H1 (cell line): ENCODE measurements around the gene MACC1. TPM values are rescaled to one million over a fixed set of nuclear protein-coding genes. Genes with fewer than 3 reads are reported as not detected.
A peak's percentile ranks its signal among the peaks of the same experiment; 100 is the strongest.

Source experiments
- CTCF ChIA-PET: fragments of 300-600 bp; sonication (Branson Sonifier 250); formaldehyde crosslinking; loops from one replicate; lab custom pipeline; 2021; ENCODE audit not compliant: partially characterized antibody; lab: Charles Lee
- POLR2A ChIA-PET: fragments of 300-600 bp; sonication (Branson Sonifier 250); formaldehyde crosslinking; loops from one replicate; lab custom pipeline; 2021; ENCODE audit warnings: inconsistent platforms; ENCODE audit not compliant: partially characterized antibody; lab: Charles Lee
- DNase-seq, 2 experiments: peaks; one replicate each; pipeline versions ENCODE4 v3.0.0 to v3.0.0-alpha.2; 2010 to 2022; ENCODE audit warnings: low spot score in 2 of 2, low read depth in 1 of 2, mixed read lengths in 1 of 2
- FAIRE-seq: peaks from 2 replicates; lab custom pipeline; 2011; peaks lifted over from hg19 to GRCh38; lab: Jason Lieb, UNC
- H2AFZ ChIP-seq: 2 replicates; pipeline ENCODE4 v1.8.1; 2012; ENCODE audit warnings: low read length, inconsistent platforms
- H2AK5ac ChIP-seq: 2 replicates; pipeline ENCODE4 v1.6.1; 2013; ENCODE audit warnings: low read depth, low read length
- H2BK120ac ChIP-seq: replicated peaks from 2 replicates; pipeline ENCODE3; 2013; ENCODE audit warnings: low read depth, low read length, inconsistent platforms
- H2BK12ac ChIP-seq: 2 replicates; pipeline ENCODE4 v1.6.1; 2013; ENCODE audit warnings: low read depth, low read length
- H2BK15ac ChIP-seq: 2 replicates; pipeline ENCODE4 v1.6.1; 2013; ENCODE audit warnings: low read length
- H2BK20ac ChIP-seq: 2 replicates; pipeline ENCODE4 v1.6.1; 2013; ENCODE audit warnings: low read length
- H2BK5ac ChIP-seq: 2 replicates; pipeline ENCODE4 v1.6.1; 2013; ENCODE audit warnings: low read depth, low read length
- H3K14ac ChIP-seq: 2 replicates; pipeline ENCODE4 v1.6.1; 2013; ENCODE audit warnings: inconsistent platforms; ENCODE audit not compliant: insufficient read length
- H3K18ac ChIP-seq: 2 replicates; pipeline ENCODE4 v1.6.1; 2013; ENCODE audit warnings: low read length; ENCODE audit errors: extremely low read depth
- H3K23ac ChIP-seq: 2 replicates; pipeline ENCODE4 v1.6.1; 2013; ENCODE audit warnings: inconsistent platforms; ENCODE audit not compliant: insufficient read length
- H3K23me2 ChIP-seq: 2 replicates; pipeline ENCODE4 v1.6.1; 2013; ENCODE audit warnings: low read depth, low read length
- H3K27ac ChIP-seq: 2 replicates; pipeline ENCODE4 v1.6.1; 2011; ENCODE audit warnings: low read depth, low read length, inconsistent platforms
- H3K27me3 ChIP-seq, 4 experiments: replicated peaks in 1 of 4; 1 replicate in 1 of 4; 2 replicates in 3 of 4; pipeline versions ENCODE4 v1.6.1 to v1.8.1; 2011 to 2013; ENCODE audit warnings: low read length in 3 of 4, mild to moderate bottlenecking in 3 of 4, inconsistent platforms in 2 of 4, mixed read lengths in 2 of 4, moderate library complexity in 1 of 4; ENCODE audit not compliant: control insufficient read depth in 3 of 4, insufficient read depth in 3 of 4; ENCODE audit errors: extremely low read depth in 1 of 4
- H3K36me3 ChIP-seq, 4 experiments: 2 replicates each; pipeline versions ENCODE4 v1.6.1 to v1.8.1; 2011 to 2013; ENCODE audit warnings: mild to moderate bottlenecking in 4 of 4, low read length in 3 of 4, moderate library complexity in 2 of 4, control low read depth in 1 of 4, inconsistent platforms in 1 of 4; ENCODE audit not compliant: insufficient read depth in 4 of 4, control insufficient read depth in 2 of 4
- H3K4ac ChIP-seq: replicated peaks from 2 replicates; pipeline ENCODE3; 2013; ENCODE audit warnings: low read length, low read depth, mixed read lengths, inconsistent platforms; ENCODE audit not compliant: insufficient read length
- H3K4me1 ChIP-seq, 4 experiments: replicated peaks in 1 of 4; 1 replicate in 1 of 4; 2 replicates in 3 of 4; pipeline versions ENCODE4 v1.6.1 to v1.8.1; 2011 to 2013; ENCODE audit warnings: low read length in 3 of 4, inconsistent platforms in 2 of 4, mixed read lengths in 1 of 4; ENCODE audit not compliant: insufficient read depth in 4 of 4, control insufficient read depth in 3 of 4
- H3K4me2 ChIP-seq, 2 experiments: 2 replicates each; pipeline versions ENCODE4 v1.6.1 to v1.8.1; 2011 to 2013; ENCODE audit warnings: low read depth in 2 of 2, low read length in 2 of 2, control low read depth in 1 of 2, inconsistent platforms in 1 of 2, mild to moderate bottlenecking in 1 of 2; ENCODE audit not compliant: insufficient read depth in 1 of 2
- H3K4me3 ChIP-seq, 4 experiments: fragments of 200-600, 300-600 bp in 1 of 4; sonication (generic), shearing (Covaris generic), sonication (Bioruptor Twin) in 1 of 4; 2 replicates each; pipeline versions ENCODE4 v1.5.1 to v1.8.1; 2011 to 2016; ENCODE audit warnings: low read length in 4 of 4, low read depth in 3 of 4, control low read depth in 2 of 4, inconsistent platforms in 2 of 4, mild to moderate bottlenecking in 2 of 4, mixed read lengths in 1 of 4, moderate library complexity in 1 of 4; ENCODE audit not compliant: insufficient read depth in 2 of 4; ENCODE audit errors: extremely low read depth in 1 of 4
- H3K56ac ChIP-seq: replicated peaks from 2 replicates; pipeline ENCODE3; 2013; ENCODE audit warnings: low read depth, mild to moderate bottlenecking, mixed read lengths, low read length, inconsistent platforms; ENCODE audit not compliant: insufficient read length
- H3K79me1 ChIP-seq: 2 replicates; pipeline ENCODE4 v1.6.1; 2013; ENCODE audit warnings: low read depth, low read length, control low read depth
- H3K79me2 ChIP-seq, 2 experiments: 2 replicates each; pipeline versions ENCODE4 v1.6.1 to v1.8.1; 2012 to 2013; ENCODE audit warnings: low read length in 2 of 2, mild to moderate bottlenecking in 2 of 2, inconsistent platforms in 1 of 2; ENCODE audit not compliant: insufficient read depth in 2 of 2, control insufficient read depth in 1 of 2
- H3K9ac ChIP-seq, 4 experiments: replicated peaks in 1 of 4; 1 replicate in 1 of 4; 2 replicates in 3 of 4; pipeline versions ENCODE4 v1.6.1 to v1.8.1; 2011 to 2013; ENCODE audit warnings: low read depth in 3 of 4, low read length in 3 of 4, control low read depth in 2 of 4, mild to moderate bottlenecking in 2 of 4, moderate library complexity in 2 of 4, inconsistent platforms in 1 of 4; ENCODE audit errors: extremely low read depth in 1 of 4
- H3K9me3 ChIP-seq, 2 experiments: 2 replicates each; pipeline versions ENCODE4 v1.6.1 to v1.8.1; 2012 to 2013; ENCODE audit warnings: mild to moderate bottlenecking in 2 of 2, moderate library complexity in 2 of 2, control low read depth in 1 of 2, inconsistent platforms in 1 of 2, low read depth in 1 of 2, low read length in 1 of 2, mixed read lengths in 1 of 2; ENCODE audit not compliant: insufficient read depth in 2 of 2
- H4K20me1 ChIP-seq, 2 experiments: replicated peaks in 1 of 2; 2 replicates each; pipeline versions ENCODE3 to v1.8.1; 2011 to 2013; ENCODE audit warnings: inconsistent platforms in 2 of 2, low read length in 2 of 2, mild to moderate bottlenecking in 1 of 2; ENCODE audit not compliant: insufficient read depth in 2 of 2, control insufficient read depth in 1 of 2
- H4K5ac ChIP-seq: 2 replicates; pipeline ENCODE4 v1.6.1; 2013; ENCODE audit warnings: low read length, low read depth, mixed read lengths, inconsistent platforms; ENCODE audit not compliant: insufficient read length
- H4K8ac ChIP-seq: 2 replicates; pipeline ENCODE4 v1.8.0; 2013; ENCODE audit warnings: mild to moderate bottlenecking, moderate library complexity, low read length, inconsistent platforms; ENCODE audit not compliant: insufficient read depth; ENCODE audit errors: extremely low read depth
- H4K91ac ChIP-seq: replicated peaks from 2 replicates; pipeline ENCODE3; 2013; ENCODE audit warnings: low read length, mixed read lengths, inconsistent platforms; ENCODE audit not compliant: insufficient read length
- CEBPB ChIP-seq: IDR thresholded peaks from 2 replicates; pipeline ENCODE4 v1.6.1; 2012; ENCODE audit warnings: low read depth, low read length
- CHD1 ChIP-seq: IDR thresholded peaks from 2 replicates; pipeline ENCODE4 v1.6.1; 2012; ENCODE audit warnings: low read depth, low read length, improper control_type of control experiment
- JUN ChIP-seq: IDR thresholded peaks from 2 replicates; pipeline ENCODE4 v1.6.1; 2011; ENCODE audit warnings: low read depth, mild to moderate bottlenecking, improper control_type of control experiment, low read length
- PHF8 ChIP-seq: fragments of 200-600 bp; sonication (generic); conservative IDR thresholded peaks from 2 replicates; pipeline ENCODE4 v1.7.1; 2012; ENCODE audit warnings: low read depth, mild to moderate bottlenecking, inconsistent platforms, low read length, moderate library complexity
- POLR2A ChIP-seq, 2 experiments: IDR thresholded peaks; 1 replicate in 1 of 2; 2 replicates in 1 of 2; pipeline ENCODE4 v1.6.1; 2011; ENCODE audit warnings: low read depth in 2 of 2, low read length in 2 of 2, mild to moderate bottlenecking in 2 of 2; ENCODE audit errors: control extremely low read depth in 1 of 2
- RXRA ChIP-seq: IDR thresholded peaks from 2 replicates; pipeline ENCODE4 v1.6.1; 2011; ENCODE audit warnings: low read depth, mild to moderate bottlenecking, low read length, moderate library complexity; ENCODE audit not compliant: insufficient read depth
- SIRT6 ChIP-seq: IDR thresholded peaks from one replicate; pipeline ENCODE4 v1.7.1; 2012; ENCODE audit warnings: low read length, inconsistent platforms
- SP2 ChIP-seq: IDR thresholded peaks from 2 replicates; pipeline ENCODE4 v1.6.1; 2012; ENCODE audit warnings: mild to moderate bottlenecking, low read length, inconsistent platforms
- TCF12 ChIP-seq: IDR thresholded peaks from 2 replicates; pipeline ENCODE4 v1.6.1; 2011; ENCODE audit warnings: low read depth, mild to moderate bottlenecking, low read length
- ZNF274 ChIP-seq: IDR thresholded peaks from 2 replicates; pipeline ENCODE4 v1.7.0; 2012; ENCODE audit warnings: low read length, borderline replicate concordance; ENCODE audit errors: extremely low read depth
- WGBS, 2 experiments: shearing (Covaris generic) in 1 of 2; methylation state at CpG; one replicate each; pipeline versions ENCODE4 v1.1.6 to v1.1.7; 2013 to 2015; ENCODE audit warnings: low lambda C conversion rate in 2 of 2, mixed read lengths in 2 of 2, inconsistent platforms in 1 of 2, low coverage in 1 of 2, missing lambda C conversion rate in 1 of 2; ENCODE audit not compliant: insufficient replicate concordance in 2 of 2, insufficient coverage in 1 of 2, insufficient read length in 1 of 2; ENCODE audit errors: extremely low coverage in 1 of 2, missing lambda C conversion rate in 1 of 2; 5-methylcytosine and 5-hydroxymethylcytosine counted together
- polyA plus RNA-seq, 7 experiments: library from polyadenylated mRNA; depleted of rRNA in 3 of 7; stranded (reverse) in 5 of 7; unstranded in 2 of 7; fragments of >200 nt in 5 of 7; fragments of 200-250 nt in 2 of 7; gene quantifications; 1 replicate in 5 of 7; 2 replicates in 1 of 7; 4 replicates in 1 of 7; pipeline versions ENCODE4 v1.2.1 to v1.2.3, GENCODE V29; 2011 to 2013; ENCODE audit warnings: missing spikeins in 2 of 7, mixed read lengths in 2 of 7
- total RNA-seq: library from RNA; stranded (reverse); fragmentation: NEBNext Ultra II Directional; extraction: Animal tissue kit (Norgen Biotek cat#: 25700); gene quantifications from 2 replicates; pipeline ENCODE4 v1.2.1, GENCODE V29; 2021

The MACC1 gene
- total and polyA plus RNA-seq, 2 of the 8 experiments (the other 6 are each of a cell fraction or from before 2014, with no cell fraction given), result 2.0 to 17.2 TPM

DNA sequence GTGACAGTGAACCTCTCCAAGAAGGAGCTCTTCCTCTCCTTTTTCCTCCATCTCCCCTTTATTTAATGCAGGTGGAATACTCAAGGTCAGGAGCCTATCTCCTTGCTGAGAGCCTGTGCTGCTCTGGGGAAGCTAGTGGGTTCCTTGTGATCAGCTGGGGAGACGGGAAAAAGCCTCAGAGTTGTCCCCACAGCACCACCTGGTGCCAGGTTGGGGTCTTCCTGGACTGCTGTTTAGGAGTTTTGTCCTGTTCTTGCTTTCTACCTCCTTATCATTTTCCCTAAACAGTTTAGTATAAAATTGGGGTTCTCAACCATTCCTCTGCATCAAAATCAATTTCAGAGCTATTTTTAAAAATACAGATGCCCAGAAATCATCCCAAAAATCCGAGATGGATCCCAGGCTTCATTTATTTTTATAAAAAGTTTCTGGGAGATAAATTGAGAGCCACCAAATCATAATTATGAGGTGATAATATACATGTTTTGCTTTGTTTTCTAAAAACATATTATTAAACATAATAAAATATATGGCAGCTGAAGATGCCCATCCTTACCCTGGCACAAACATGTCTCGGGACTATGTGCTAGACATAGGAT is 44.3 kb downstream of the MACC1 start:
- Histone ChIP-seq H3K27me3 (no peaks in the 10 kb centered on the region), H3K23me2 (no peaks in the 10 kb centered on the region), H2BK12ac (no peak overlapping the region), H2BK120ac (no peak overlapping the region), H3K27ac (no peak overlapping the region), H3K4me3 (no peak overlapping the region), H3K79me2 (no peaks in the 10 kb centered on the region), H2BK5ac (no peak overlapping the region), H3K36me3 (no peaks in the 10 kb centered on the region), H2BK20ac (no peak overlapping the region), H3K9me3 (no peaks in the 10 kb centered on the region), H3K23ac (no peak overlapping the region), H3K9ac (no peak overlapping the region), H2AFZ (no peak overlapping the region), H3K4me1 (no peaks in the 10 kb centered on the region), H2BK15ac (no peak overlapping the region), H4K8ac (no peak overlapping the region), H4K20me1 (no peaks in the 10 kb centered on the region), H3K14ac (no peak overlapping the region), H4K5ac (no peak overlapping the region), H4K91ac (no peak overlapping the region), H3K56ac (no peak overlapping the region), H3K18ac (no peak overlapping the region), H2AK5ac (no peak overlapping the region), H3K4me2 (no peak overlapping the region), H3K79me1 (no peaks in the 10 kb centered on the region), H3K4ac (no peak overlapping the region)
- DNase-seq (peak; percentile 60 to 84), FAIRE-seq (peak; percentile 71)
- WGBS, 2 experiments, result 33% methylated on average over 3 of the region's 3 CpGs; no CpG with 5 or more reads in 1 of the 2 experiments
- ChIA-PET POLR2A (interaction anchor here (0.6 to 1.4 kb wide), 9 partner anchors 45 to 416 kb away, joined by 3 to 4 read pairs (median 3); no protein-coding TSS in a partner anchor), CTCF (interaction anchor here (0.5 to 7.4 kb wide), 63 partner anchors 8 to 1839 kb away, joined by 3 to 102 read pairs (median 4); partner anchors contain the start of genes ITGB8 and POLR1F)
- no peak for TF ChIP-seq RXRA
- TF ChIP-seq SP2, result 0 out of 2 replicates have a peak, but pooled peaks have one; percentile 7
- TF ChIP-seq SIRT6, result no peak
- no peak for TF ChIP-seq CEBPB
- TF ChIP-seq PHF8, result no peak
- no peak for TF ChIP-seq JUN
- no peak for TF ChIP-seq POLR2A (IDR thresholded peaks at IDR 0.05; ENCODE audit: control extremely low read depth in 1 of 2, low read depth in 2 of 2, low read length in 2 of 2)
- no peak for TF ChIP-seq CHD1
- no peak for TF ChIP-seq TCF12
- no peak for TF ChIP-seq ZNF274
